ENCODE results near the gene CADM1. TPM values are rescaled to one million over a fixed set of nuclear protein-coding genes. Genes with fewer than 3 reads are reported as not detected.

The CADM1 gene
- total and polyA plus RNA-seq, 2 experiments from 2014 or later: 48.4 to 54.3 TPM

GRCh38 chr11:115208808-115209259 lies 295.4 kb downstream of the CADM1 start:
- Histone ChIP-seq H3K4me1 (ENCODE audit: insufficient read depth) (peaks cover 13% of the 10 kb centered on the region), H3K36me3 (replicated peaks; ENCODE audit: insufficient read depth, low read depth) (no peaks in the 10 kb centered on the region), H3K27ac (no peak overlapping the region), H3K9me3 (ENCODE audit: low read depth) (no peaks in the 10 kb centered on the region), H3K4me2 (no peak overlapping the region), H2AFZ (no peak overlapping the region), H3K9me2 (replicated peaks; ENCODE audit: insufficient read depth) (no peaks in the 10 kb centered on the region), H3K4me3 (no peak overlapping the region), H3K27me3 (no peaks in the 10 kb centered on the region), H3K79me2 (no peaks in the 10 kb centered on the region), H4K20me1 (ENCODE audit: insufficient read depth, poor library complexity, severe bottlenecking) (no peaks in the 10 kb centered on the region)
- no peak for DNase-seq (ENCODE audit: low spot score)
- TF ChIP-seq EZH2 (IDR thresholded peaks at IDR 0.05; ENCODE audit: borderline replicate concordance): no peak
- TF ChIP-seq CTCF (IDR thresholded peaks at IDR 0.05; ENCODE audit: poor library complexity): no peak
- TF ChIP-seq EZH2phosphoT487 (IDR thresholded peaks at IDR 0.05; ENCODE audit: low read depth, severe bottlenecking, unreplicated experiment): no peak
- 86% methylated on average over 3 of the region's 3 CpGs for WGBS (ENCODE audit: low lambda C conversion rate, missing lambda C conversion rate)

- no peak for TF ChIP-seq EZH2phosphoT487 (IDR thresholded peaks at IDR 0.05; ENCODE audit: low read depth, severe bottlenecking, unreplicated experiment)
- TF ChIP-seq CTCF (IDR thresholded peaks at IDR 0.05; ENCODE audit: poor library complexity): no peak
- no peak for TF ChIP-seq EZH2 (IDR thresholded peaks at IDR 0.05; ENCODE audit: borderline replicate concordance)
- no peaks in the 10 kb centered on the region for H3K27me3 ChIP-seq
- H3K4me1 ChIP-seq (ENCODE audit: insufficient read depth): peaks cover 13% of the 10 kb centered on the region
- H4K20me1 ChIP-seq (ENCODE audit: insufficient read depth, poor library complexity, severe bottlenecking): no peaks in the 10 kb centered on the region
- no peak overlapping the region for H3K27ac ChIP-seq
- no peak overlapping the region for H3K4me3 ChIP-seq
- DNase-seq (ENCODE audit: low spot score): no peak
- no peak overlapping the region for H2AFZ ChIP-seq
- no peak overlapping the region for H3K4me2 ChIP-seq
- H3K79me2 ChIP-seq: no peaks in the 10 kb centered on the region
- no peaks in the 10 kb centered on the region for H3K9me3 ChIP-seq (ENCODE audit: low read depth)
- H3K36me3 ChIP-seq (replicated peaks; ENCODE audit: insufficient read depth, low read depth): no peaks in the 10 kb centered on the region
- WGBS (ENCODE audit: low lambda C conversion rate, missing lambda C conversion rate): 93% methylated on average over 1 of the region's 1 CpG
- no peaks in the 10 kb centered on the region for H3K9me2 ChIP-seq (replicated peaks; ENCODE audit: insufficient read depth)
These were observed 296.3 kb downstream of the CADM1 start for GRCh38 chr11:115207916-115208315.

- Histone ChIP-seq H3K79me2 (no peaks in the 10 kb centered on the region), H3K9me2 (replicated peaks; ENCODE audit: insufficient read depth) (no peaks in the 10 kb centered on the region), H3K4me2 (peak overlapping the region; percentile 60), H3K27ac (peak overlapping the region; percentile 8), H3K9me3 (ENCODE audit: low read depth) (no peaks in the 10 kb centered on the region), H4K20me1 (ENCODE audit: insufficient read depth, poor library complexity, severe bottlenecking) (no peaks in the 10 kb centered on the region), H3K27me3 (no peaks in the 10 kb centered on the region), H3K4me1 (ENCODE audit: insufficient read depth) (peaks cover 13% of the 10 kb centered on the region), H3K36me3 (replicated peaks; ENCODE audit: insufficient read depth, low read depth) (no peaks in the 10 kb centered on the region), H2AFZ (no peak overlapping the region), H3K4me3 (no peak overlapping the region)
- no peak for TF ChIP-seq EZH2 (IDR thresholded peaks at IDR 0.05; ENCODE audit: borderline replicate concordance)
- 28% methylated on average over 3 of the region's 4 CpGs for WGBS (ENCODE audit: low lambda C conversion rate, missing lambda C conversion rate)
- DNase-seq (ENCODE audit: low spot score): peak; percentile 16
These were observed 297.0 kb downstream of the CADM1 start for GRCh38 chr11:115207166-115207591.

GRCh38 chr11:115206365-115207022 lies 297.7 kb downstream of the CADM1 start:
- Histone ChIP-seq H3K4me2 (no peak overlapping the region), H2AFZ (no peak overlapping the region), H3K4me3 (no peak overlapping the region), H3K27me3 (no peaks in the 10 kb centered on the region), H3K9me2 (replicated peaks; ENCODE audit: insufficient read depth) (no peaks in the 10 kb centered on the region), H3K36me3 (replicated peaks; ENCODE audit: insufficient read depth, low read depth) (no peaks in the 10 kb centered on the region), H4K20me1 (ENCODE audit: insufficient read depth, poor library complexity, severe bottlenecking) (no peaks in the 10 kb centered on the region), H3K27ac (no peak overlapping the region), H3K4me1 (ENCODE audit: insufficient read depth) (peaks cover 13% of the 10 kb centered on the region), H3K9me3 (ENCODE audit: low read depth) (no peaks in the 10 kb centered on the region), H3K79me2 (no peaks in the 10 kb centered on the region)
- 74% methylated on average over 7 of the region's 7 CpGs for WGBS (ENCODE audit: low lambda C conversion rate, missing lambda C conversion rate)
- DNase-seq (ENCODE audit: low spot score): no peak
- TF ChIP-seq EZH2phosphoT487 (IDR thresholded peaks at IDR 0.05; ENCODE audit: low read depth, severe bottlenecking, unreplicated experiment): no peak
- no peak for TF ChIP-seq CTCF (IDR thresholded peaks at IDR 0.05; ENCODE audit: poor library complexity)
- TF ChIP-seq EZH2 (IDR thresholded peaks at IDR 0.05; ENCODE audit: borderline replicate concordance): no peak
